Smooth muscle cell (in vitro differentiated cells): ENCODE data around the gene CD84. TPM values are rescaled to one million over a fixed set of nuclear protein-coding genes. Genes with fewer than 3 reads are reported as not detected.

Experiments used
- DNase-seq: peaks from one replicate; lab custom pipeline; 2025; ENCODE audit not compliant: unreplicated experiment; lab: John Stamatoyannopoulos, UW
- H2AFZ ChIP-seq: fragments of 200-600 bp; sonication (generic); 2 replicates; pipeline ENCODE4 v1.6.0; 2016; ENCODE audit warnings: antibody characterized with exemption, low read depth, mild to moderate bottlenecking
- H3F3A ChIP-seq: fragments of 200-600 bp; sonication (generic); 2 replicates; pipeline ENCODE4 v1.6.0; 2017; ENCODE audit warnings: antibody characterized with exemption, low read depth
- H3K27ac ChIP-seq: fragments of 200-600 bp; sonication (generic); 2 replicates; pipeline ENCODE4 v1.5.1; 2016; ENCODE audit warnings: low read depth, mild to moderate bottlenecking
- H3K27me3 ChIP-seq: fragments of 200-600 bp; sonication (generic); 2 replicates; pipeline ENCODE4 v1.6.1; 2016; ENCODE audit warnings: low read depth, mild to moderate bottlenecking
- H3K36me3 ChIP-seq: fragments of 200-600 bp; sonication (generic); 2 replicates; pipeline ENCODE4 v1.5.1; 2016; ENCODE audit warnings: low read depth
- H3K4me1 ChIP-seq: fragments of 200-600 bp; sonication (generic); 2 replicates; pipeline ENCODE4 v1.5.1; 2016; ENCODE audit warnings: low read depth
- H3K4me2 ChIP-seq: fragments of 200-600 bp; sonication (generic); 2 replicates; pipeline ENCODE4 v1.6.0; 2016; ENCODE audit warnings: mild to moderate bottlenecking
- H3K4me3 ChIP-seq: fragments of 200-600 bp; sonication (generic); 2 replicates; pipeline ENCODE4 v1.5.1; 2016; ENCODE audit warnings: mild to moderate bottlenecking
- H3K79me2 ChIP-seq: fragments of 200-600 bp; sonication (generic); 2 replicates; pipeline ENCODE4 v1.6.0; 2016; ENCODE audit warnings: low read depth, mild to moderate bottlenecking
- H3K9ac ChIP-seq: fragments of 200-600 bp; sonication (generic); 2 replicates; pipeline ENCODE4 v1.6.0; 2016; ENCODE audit warnings: low read depth
- H3K9me3 ChIP-seq: fragments of 200-600 bp; sonication (generic); replicated peaks from 2 replicates; pipeline ENCODE4 v1.5.1; 2016; ENCODE audit warnings: low read depth
- H4K20me1 ChIP-seq: fragments of 200-600 bp; sonication (generic); 2 replicates; pipeline ENCODE4 v1.6.0; 2016; ENCODE audit warnings: low read depth
- CTCF ChIP-seq: fragments of 200-600 bp; sonication (generic); IDR thresholded peaks from 2 replicates; pipeline ENCODE4 v1.5.1; 2017; ENCODE audit warnings: borderline replicate concordance, mild to moderate bottlenecking, antibody characterized with exemption; ENCODE audit not compliant: insufficient read depth, poor library complexity, severe bottlenecking
- WGBS: methylation state at CpG from one replicate; pipeline ENCODE4 v1.1.7; 2016; ENCODE audit warnings: low lambda C conversion rate; 5-methylcytosine and 5-hydroxymethylcytosine counted together
- polyA plus RNA-seq: library from polyadenylated mRNA; unstranded; fragments of >200 nt; fragmentation: Nextera tagmentation; extraction: Ambion mirVana; gene quantifications from 2 replicates; pipeline ENCODE4 v1.2.1, GENCODE V29; 2016
- total RNA-seq: library from RNA; depleted of rRNA; stranded (reverse); fragments of >200 nt; gene quantifications from 2 replicates; pipeline ENCODE4 v1.2.3, GENCODE V29; 2014

The CD84 gene
- total and polyA plus RNA-seq, 2 experiments from 2014 or later = not detected

GRCh38 chr1:160610569-160611242 lies 31.4 kb upstream of the CD84 start:
- Histone ChIP-seq H3K27me3 (no peaks in the 10 kb centered on the region), H3K9ac (no peak overlapping the region), H3K4me1 (no peaks in the 10 kb centered on the region), H3K4me3 (no peak overlapping the region), H3K27ac (no peak overlapping the region), H3K4me2 (no peak overlapping the region), H2AFZ (no peak overlapping the region), H4K20me1 (no peaks in the 10 kb centered on the region), H3F3A (no peaks in the 10 kb centered on the region), H3K36me3 (no peaks in the 10 kb centered on the region), H3K79me2 (no peaks in the 10 kb centered on the region), H3K9me3 (no peaks in the 10 kb centered on the region)
- WGBS = 45% methylated on average over 1 of the region's 1 CpG
- DNase-seq = no peak
- no peak for TF ChIP-seq CTCF

GRCh38 chr1:160608941-160609340 lies 29.6 kb upstream of the CD84 start:
- H3K4me3 ChIP-seq = no peak overlapping the region
- TF ChIP-seq CTCF = no peak

GRCh38 chr1:160608514-160608913 lies 29.2 kb upstream of the CD84 start:
- Histone ChIP-seq H3K9me3 (no peaks in the 10 kb centered on the region), H4K20me1 (no peaks in the 10 kb centered on the region), H3K36me3 (no peaks in the 10 kb centered on the region), H3K4me2 (no peak overlapping the region), H3K79me2 (no peaks in the 10 kb centered on the region), H3K9ac (no peak overlapping the region), H2AFZ (no peak overlapping the region), H3F3A (no peaks in the 10 kb centered on the region), H3K27me3 (no peaks in the 10 kb centered on the region), H3K4me1 (no peaks in the 10 kb centered on the region), H3K4me3 (no peak overlapping the region), H3K27ac (no peak overlapping the region)
- TF ChIP-seq CTCF = no peak
- 47% methylated on average over 2 of the region's 2 CpGs for WGBS
- no peak for DNase-seq

More at GRCh38 chr1:160608941-160609340, 29.6 kb upstream of the CD84 start:
- H3K79me2 ChIP-seq = no peaks in the 10 kb centered on the region
- H4K20me1 ChIP-seq = no peaks in the 10 kb centered on the region
- DNase-seq = no peak
- H3K9ac ChIP-seq = no peak overlapping the region
- no peaks in the 10 kb centered on the region for H3K27me3 ChIP-seq
- no peak overlapping the region for H3K27ac ChIP-seq
- no peaks in the 10 kb centered on the region for H3K4me1 ChIP-seq
- H3K36me3 ChIP-seq = no peaks in the 10 kb centered on the region
- no peak overlapping the region for H2AFZ ChIP-seq
- no peaks in the 10 kb centered on the region for H3K9me3 ChIP-seq
- no peak overlapping the region for H3K4me2 ChIP-seq
- H3F3A ChIP-seq = no peaks in the 10 kb centered on the region

GRCh38 chr1:160608057-160608456 lies 28.8 kb upstream of the CD84 start:
- no peak overlapping the region for H3K27ac ChIP-seq
- no peak for DNase-seq
- H3K9ac ChIP-seq = no peak overlapping the region
- H3K27me3 ChIP-seq = no peaks in the 10 kb centered on the region
- H4K20me1 ChIP-seq = no peaks in the 10 kb centered on the region
- no peaks in the 10 kb centered on the region for H3K36me3 ChIP-seq
- no peak overlapping the region for H3K4me3 ChIP-seq
- no peaks in the 10 kb centered on the region for H3K79me2 ChIP-seq
- H2AFZ ChIP-seq = no peak overlapping the region
- no peak overlapping the region for H3K4me2 ChIP-seq
- no peaks in the 10 kb centered on the region for H3K4me1 ChIP-seq
- WGBS = 90% methylated on average over 6 of the region's 6 CpGs
- no peak for TF ChIP-seq CTCF
- no peaks in the 10 kb centered on the region for H3F3A ChIP-seq
- H3K9me3 ChIP-seq = no peaks in the 10 kb centered on the region
